Keratinocyte (primary cell): ENCODE data around the gene POLR1B. TPM values are rescaled to one million over a fixed set of nuclear protein-coding genes. Genes with fewer than 3 reads are reported as not detected.
"Not testable (repeated sequence)": the region's sequence is repeated elsewhere in the genome, so short reads cannot be mapped to it uniquely, and the experiment has no call there.

Experiments used
- DNase-seq: peaks from one replicate; pipeline ENCODE4 v3.0.0-alpha.2; 2011; ENCODE audit warnings: low read depth, missing footprints, low spot score
- FAIRE-seq: peaks from 2 replicates; lab custom pipeline; 2011; peaks lifted over from hg19 to GRCh38; lab: Jason Lieb, UNC
- H2AFZ ChIP-seq: 2 replicates; pipeline ENCODE4 v1.6.0; 2012; ENCODE audit warnings: low read length, control low read depth, inconsistent platforms; ENCODE audit not compliant: control insufficient read depth
- H3K27ac ChIP-seq: 2 replicates; pipeline ENCODE4 v1.5.1; 2011; ENCODE audit warnings: low read length; ENCODE audit not compliant: control insufficient read depth, insufficient read depth
- H3K27me3 ChIP-seq: 3 replicates; pipeline ENCODE4 v1.6.0; 2011; ENCODE audit warnings: low read length; ENCODE audit not compliant: control insufficient read depth, insufficient read depth; ENCODE audit errors: extremely low read depth
- H3K36me3 ChIP-seq, 2 experiments: 2 replicates in 1 of 2; 3 replicates in 1 of 2; pipeline ENCODE4 v1.5.1; 2011; ENCODE audit warnings: low read length in 2 of 2, mild to moderate bottlenecking in 1 of 2; ENCODE audit not compliant: control insufficient read depth in 2 of 2, insufficient read depth in 2 of 2; ENCODE audit errors: extremely low read depth in 1 of 2
- H3K4me1 ChIP-seq: 3 replicates; pipeline ENCODE4 v1.5.1; 2011; ENCODE audit warnings: low read length; ENCODE audit not compliant: control insufficient read depth, insufficient read depth; ENCODE audit errors: extremely low read depth
- H3K4me2 ChIP-seq: 3 replicates; pipeline ENCODE4 v1.6.0; 2011; ENCODE audit warnings: low read depth, low read length; ENCODE audit not compliant: control insufficient read depth, insufficient read depth; ENCODE audit errors: extremely low read depth
- H3K4me3 ChIP-seq, 3 experiments: fragments of 200-600 bp in 1 of 3; sonication (generic) in 1 of 3; 2 replicates in 2 of 3; 3 replicates in 1 of 3; pipeline ENCODE4 v1.5.1; 2011 to 2016; ENCODE audit warnings: low read length in 3 of 3, mild to moderate bottlenecking in 3 of 3, control low read depth in 2 of 3, inconsistent platforms in 1 of 3, low read depth in 1 of 3, mixed read lengths in 1 of 3, mixed run types in 1 of 3, moderate library complexity in 1 of 3; ENCODE audit not compliant: control insufficient read depth in 2 of 3, insufficient read depth in 2 of 3; ENCODE audit errors: extremely low read depth in 1 of 3
- H3K79me2 ChIP-seq: 2 replicates; pipeline ENCODE4 v1.6.0; 2012; ENCODE audit warnings: low read length; ENCODE audit not compliant: control insufficient read depth, insufficient read depth
- H3K9ac ChIP-seq: 3 replicates; pipeline ENCODE4 v1.6.0; 2011; ENCODE audit warnings: low read length; ENCODE audit not compliant: control insufficient read depth, insufficient read depth; ENCODE audit errors: extremely low read depth
- H3K9me1 ChIP-seq: 3 replicates; pipeline ENCODE4 v1.6.0; 2011; ENCODE audit warnings: low read length; ENCODE audit not compliant: control insufficient read depth, insufficient read depth; ENCODE audit errors: extremely low read depth
- H3K9me3 ChIP-seq: 2 replicates; pipeline ENCODE4 v1.5.1; 2012; ENCODE audit warnings: low read depth, low read length; ENCODE audit not compliant: control insufficient read depth
- H4K20me1 ChIP-seq: 3 replicates; pipeline ENCODE4 v1.6.0; 2011; ENCODE audit warnings: low read length; ENCODE audit not compliant: control insufficient read depth, insufficient read depth; ENCODE audit errors: extremely low read depth
- EZH2 ChIP-seq: IDR thresholded peaks from one replicate; pipeline ENCODE4 v1.6.1; 2012; ENCODE audit warnings: inconsistent platforms, mild to moderate bottlenecking, low read length, moderate library complexity
- dilution Hi-C: fragments of 300-500 bp; cut with MboI; formaldehyde crosslinking; loops from one replicate; pipeline ENCODE4 v1.7.0; 2020; ENCODE audit warnings: low sequenced_read_pairs; ENCODE audit not compliant: extremely low pct_ligation_motif_present
- polyA plus RNA-seq, 5 experiments: library from polyadenylated mRNA; depleted of rRNA in 3 of 5; stranded (reverse) in 3 of 5; stranded (forward) in 1 of 5; unstranded in 1 of 5; fragments of >200 nt; gene quantifications; 1 replicate in 1 of 5; 2 replicates in 3 of 5; 3 replicates in 1 of 5; pipeline versions ENCODE4 v1.2.1 to v1.2.3, GENCODE V29; 2011 to 2012; ENCODE audit warnings: missing spikeins in 2 of 5, low read depth in 1 of 5, low replicate concordance in 1 of 5
- TF ChIP-seq, protein P1 (sequence below), 3 experiments: IDR thresholded peaks in 1 of 3; conservative IDR thresholded peaks in 1 of 3; optimal IDR thresholded peaks in 1 of 3; 2 replicates in 2 of 3; 3 replicates in 1 of 3; pipeline versions ENCODE3 to v1.5.1; 2011; ENCODE audit warnings: low read length in 3 of 3, mild to moderate bottlenecking in 3 of 3, moderate library complexity in 2 of 3, control low read depth in 1 of 3, inconsistent platforms in 1 of 3; ENCODE audit not compliant: insufficient read depth in 2 of 3; ENCODE audit errors: extremely low read depth in 1 of 3

Gene POLR1B
- polyA plus RNA-seq, 1 donor (not counting 4 experiments of a cell fraction or from before 2014, with no cell fraction given) = 31.9 TPM

DNA sequence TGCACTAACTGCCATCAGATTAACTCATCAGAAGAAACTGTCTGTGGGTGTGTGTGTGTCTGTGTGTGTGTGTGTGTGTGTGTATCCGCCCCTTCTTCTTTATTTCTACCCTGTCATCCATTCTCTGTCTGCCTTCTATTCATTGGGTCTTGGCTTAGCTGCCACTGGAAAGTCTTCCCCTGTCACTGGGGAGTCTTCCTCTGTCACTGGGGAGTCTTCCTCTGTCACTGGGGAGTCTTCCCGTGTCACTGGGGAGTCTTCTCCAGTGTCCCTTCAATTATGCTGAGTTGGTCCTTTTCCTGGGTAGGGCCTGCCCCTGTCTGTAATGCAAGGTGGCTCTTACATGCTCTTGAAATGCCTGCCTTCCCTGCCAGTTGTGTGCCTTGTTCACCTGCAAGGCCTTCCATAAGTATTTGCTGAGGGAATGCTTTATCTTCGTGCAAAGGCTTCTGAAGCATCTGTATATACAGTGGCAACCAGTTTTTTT is 18.9 kb upstream of the POLR1B start:
- Histone ChIP-seq H3K79me2 (no peaks in the 10 kb centered on the region), H3K9ac (no peak overlapping the region), H3K9me3 (no peaks in the 10 kb centered on the region), H4K20me1 (no peaks in the 10 kb centered on the region), H3K4me1 (no peaks in the 10 kb centered on the region), H3K36me3 (peaks cover 10 to 12% of the 10 kb centered on the region in 2 experiments), H2AFZ (no peak overlapping the region), H3K4me3 (no peak overlapping the region), H3K27ac (no peak overlapping the region), H3K27me3 (no peaks in the 10 kb centered on the region), H3K4me2 (no peak overlapping the region), H3K9me1 (no peaks in the 10 kb centered on the region)
- FAIRE-seq = no peak
- dilution Hi-C loops = no loop called here
- no peak for TF ChIP-seq EZH2
- TF ChIP-seq, protein P1, sequence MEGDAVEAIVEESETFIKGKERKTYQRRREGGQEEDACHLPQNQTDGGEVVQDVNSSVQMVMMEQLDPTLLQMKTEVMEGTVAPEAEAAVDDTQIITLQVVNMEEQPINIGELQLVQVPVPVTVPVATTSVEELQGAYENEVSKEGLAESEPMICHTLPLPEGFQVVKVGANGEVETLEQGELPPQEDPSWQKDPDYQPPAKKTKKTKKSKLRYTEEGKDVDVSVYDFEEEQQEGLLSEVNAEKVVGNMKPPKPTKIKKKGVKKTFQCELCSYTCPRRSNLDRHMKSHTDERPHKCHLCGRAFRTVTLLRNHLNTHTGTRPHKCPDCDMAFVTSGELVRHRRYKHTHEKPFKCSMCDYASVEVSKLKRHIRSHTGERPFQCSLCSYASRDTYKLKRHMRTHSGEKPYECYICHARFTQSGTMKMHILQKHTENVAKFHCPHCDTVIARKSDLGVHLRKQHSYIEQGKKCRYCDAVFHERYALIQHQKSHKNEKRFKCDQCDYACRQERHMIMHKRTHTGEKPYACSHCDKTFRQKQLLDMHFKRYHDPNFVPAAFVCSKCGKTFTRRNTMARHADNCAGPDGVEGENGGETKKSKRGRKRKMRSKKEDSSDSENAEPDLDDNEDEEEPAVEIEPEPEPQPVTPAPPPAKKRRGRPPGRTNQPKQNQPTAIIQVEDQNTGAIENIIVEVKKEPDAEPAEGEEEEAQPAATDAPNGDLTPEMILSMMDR (optimal IDR thresholded peaks at IDR 0.05 in 1 of 3, IDR thresholded peaks at IDR 0.05 in 1 of 3, conservative IDR thresholded peaks at IDR 0.05 in 1 of 3; ENCODE audit: extremely low read depth in 1 of 3, insufficient read depth in 2 of 3, low read length in 3 of 3) = no peak
- DNase-seq = no peak

DNA sequence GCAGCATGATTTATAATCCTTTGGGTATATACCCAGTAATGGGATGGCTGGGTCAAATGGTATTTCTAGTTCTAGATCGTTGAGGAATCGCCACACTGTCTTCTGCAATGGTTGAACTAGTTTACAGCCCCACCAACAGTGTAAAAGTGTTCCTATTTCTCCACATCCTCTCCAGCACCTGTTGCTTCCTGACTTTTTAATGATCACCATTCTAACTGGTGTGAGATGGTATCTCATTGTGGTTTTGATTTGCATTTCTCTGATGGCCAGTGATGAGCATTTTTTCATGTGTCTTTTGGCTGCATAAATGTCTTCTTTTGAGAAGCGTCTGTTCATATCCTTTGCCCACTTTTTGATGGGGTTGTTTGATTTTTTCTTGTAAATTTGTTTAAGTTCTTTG is 18.0 kb upstream of the POLR1B start:
- H3K9me1 ChIP-seq, H3K27me3 ChIP-seq, dilution Hi-C loops, H3K9me3 ChIP-seq, H3K4me1 ChIP-seq, H3K79me2 ChIP-seq, H3K27ac ChIP-seq, H4K20me1 ChIP-seq, H3K4me3 ChIP-seq, H3K4me2 ChIP-seq, DNase-seq, H3K9ac ChIP-seq, H2AFZ ChIP-seq, FAIRE-seq: not testable (repeated sequence)
- H3K36me3 ChIP-seq = peaks cover 15 to 20% of the 10 kb centered on the region in 2 experiments

DNA sequence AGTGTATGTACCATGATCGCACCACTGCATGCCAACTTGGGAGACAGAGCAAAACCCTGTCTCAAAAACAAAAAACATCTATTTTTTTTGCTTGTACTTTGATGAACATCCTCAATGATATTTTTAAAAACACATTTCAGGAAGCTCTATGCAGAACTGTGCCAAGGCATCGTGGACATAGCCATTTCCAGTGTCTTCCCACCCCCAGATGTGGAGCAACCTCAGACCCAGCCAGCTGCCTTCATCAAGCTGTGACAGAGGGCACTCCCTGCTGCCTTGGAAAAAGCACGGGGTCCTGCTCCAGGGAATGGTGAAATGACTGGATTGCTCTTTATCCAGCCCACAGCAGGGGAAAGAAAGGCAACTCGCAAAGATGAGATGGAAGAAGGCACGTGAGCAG is 13.7 kb upstream of the POLR1B start:
- H3K9me3 ChIP-seq = no peaks in the 10 kb centered on the region
- no peaks in the 10 kb centered on the region for H4K20me1 ChIP-seq
- no peak overlapping the region for H3K4me2 ChIP-seq
- no peaks in the 10 kb centered on the region for H3K79me2 ChIP-seq
- H3K9me1 ChIP-seq = no peaks in the 10 kb centered on the region
- dilution Hi-C loops = no loop called here
- H3K9ac ChIP-seq = no peak overlapping the region
- no peaks in the 10 kb centered on the region for H3K4me1 ChIP-seq
- no peak overlapping the region for H3K4me3 ChIP-seq
- H3K27ac ChIP-seq = no peak overlapping the region
- no peaks in the 10 kb centered on the region for H3K27me3 ChIP-seq
- DNase-seq = no peak
- peaks cover 15 to 17% of the 10 kb centered on the region in 2 experiments for H3K36me3 ChIP-seq
- no peak for TF ChIP-seq EZH2
- TF ChIP-seq, protein P1 (optimal IDR thresholded peaks at IDR 0.05 in 1 of 3, IDR thresholded peaks at IDR 0.05 in 1 of 3, conservative IDR thresholded peaks at IDR 0.05 in 1 of 3; ENCODE audit: extremely low read depth in 1 of 3, insufficient read depth in 2 of 3, low read length in 3 of 3) = no peak
- no peak overlapping the region for H2AFZ ChIP-seq
- no peak for FAIRE-seq
